ENCODE results near the gene YY1AP1.
"Not testable (repeated sequence)": the region's sequence is repeated elsewhere in the genome, so short reads cannot be mapped to it uniquely, and the experiment has no call there.

DNA sequence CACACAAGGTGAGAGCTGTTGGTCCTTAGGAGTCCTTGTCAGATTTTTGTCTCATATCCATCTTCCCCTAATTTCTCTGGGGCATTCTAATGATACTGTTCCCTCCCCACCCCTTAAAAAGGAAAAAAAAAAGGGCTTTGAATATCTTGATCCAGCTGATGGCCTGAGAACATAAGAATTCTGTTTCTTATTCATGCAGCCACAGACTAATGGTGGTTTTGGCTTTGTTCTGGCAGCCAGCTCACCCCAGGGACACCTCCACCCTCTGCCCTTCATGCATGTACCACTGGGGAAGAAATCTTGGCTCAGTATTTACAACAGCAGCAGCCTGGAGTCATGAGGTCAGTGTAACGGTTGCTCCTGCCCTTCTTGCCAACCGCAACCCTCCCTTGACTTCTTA lies 75.3 kb downstream of the YY1AP1 start:
- TF ChIP-seq, protein P1, sequence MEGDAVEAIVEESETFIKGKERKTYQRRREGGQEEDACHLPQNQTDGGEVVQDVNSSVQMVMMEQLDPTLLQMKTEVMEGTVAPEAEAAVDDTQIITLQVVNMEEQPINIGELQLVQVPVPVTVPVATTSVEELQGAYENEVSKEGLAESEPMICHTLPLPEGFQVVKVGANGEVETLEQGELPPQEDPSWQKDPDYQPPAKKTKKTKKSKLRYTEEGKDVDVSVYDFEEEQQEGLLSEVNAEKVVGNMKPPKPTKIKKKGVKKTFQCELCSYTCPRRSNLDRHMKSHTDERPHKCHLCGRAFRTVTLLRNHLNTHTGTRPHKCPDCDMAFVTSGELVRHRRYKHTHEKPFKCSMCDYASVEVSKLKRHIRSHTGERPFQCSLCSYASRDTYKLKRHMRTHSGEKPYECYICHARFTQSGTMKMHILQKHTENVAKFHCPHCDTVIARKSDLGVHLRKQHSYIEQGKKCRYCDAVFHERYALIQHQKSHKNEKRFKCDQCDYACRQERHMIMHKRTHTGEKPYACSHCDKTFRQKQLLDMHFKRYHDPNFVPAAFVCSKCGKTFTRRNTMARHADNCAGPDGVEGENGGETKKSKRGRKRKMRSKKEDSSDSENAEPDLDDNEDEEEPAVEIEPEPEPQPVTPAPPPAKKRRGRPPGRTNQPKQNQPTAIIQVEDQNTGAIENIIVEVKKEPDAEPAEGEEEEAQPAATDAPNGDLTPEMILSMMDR (IDR thresholded peaks at IDR 0.05; ENCODE audit: low read depth, low read length): not testable (repeated sequence)
- TF ChIP-seq EZH2phosphoT487 (IDR thresholded peaks at IDR 0.05; ENCODE audit: low read depth): not testable (repeated sequence)
